ENCODE data around the gene OSBPL5.
A peak's percentile ranks its signal among the peaks of the same experiment; 100 is the strongest.

The OSBPL5 gene

DNA sequence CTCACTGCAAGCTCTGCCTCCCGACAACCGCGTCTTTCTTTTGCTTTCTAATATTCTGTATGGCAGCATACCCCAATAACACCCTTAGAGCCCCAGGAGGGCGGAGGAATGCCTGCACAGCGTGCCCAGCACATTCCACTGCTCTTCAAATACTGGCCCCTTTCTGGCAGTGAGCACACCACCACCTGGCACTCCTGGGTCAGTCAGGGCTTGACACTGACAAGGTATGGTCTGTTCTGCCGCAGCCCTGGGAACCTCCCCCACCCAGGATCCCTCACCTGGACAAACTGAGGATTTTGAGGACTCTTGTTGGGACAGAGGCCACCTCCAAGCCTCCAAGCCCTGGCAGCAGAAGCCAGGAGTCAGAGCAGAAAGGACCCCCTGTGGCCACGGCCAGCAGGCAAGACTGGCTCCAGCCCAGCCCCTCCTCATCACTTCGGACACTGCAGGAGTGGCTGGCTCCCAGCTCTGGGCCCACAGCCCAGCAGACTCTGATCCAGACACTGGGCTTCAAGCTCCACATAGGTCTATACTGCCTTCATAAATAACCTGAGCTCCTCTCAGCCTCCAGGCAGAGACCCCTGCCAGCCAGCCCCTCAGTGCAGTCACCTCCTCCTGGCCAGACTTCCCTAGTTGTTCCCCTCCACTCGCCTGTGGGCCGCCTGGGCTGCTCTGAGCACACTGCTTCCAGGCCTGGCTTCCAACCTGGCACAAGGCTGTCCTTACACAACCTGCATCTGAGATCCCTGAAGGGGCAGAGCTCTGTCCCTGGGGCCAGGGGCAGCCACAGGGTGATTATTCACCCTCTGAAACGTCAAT is 122.4 kb downstream of the OSBPL5 start:
- Histone ChIP-seq H3K4me3 (ENCODE audit: low read length in 2 of 2) (no peak overlapping the region), H3K9ac (ENCODE audit: low read length in 2 of 2) (peak overlapping the region in 1 of 2 donors; percentile 55), H3K4me1 (ENCODE audit: control insufficient read depth, insufficient read depth, low read length) (peaks cover 18% of the 10 kb centered on the region), H3K27ac (ENCODE audit: low read length) (peak overlapping the region; percentile 55), H3K9me3 (ENCODE audit: control insufficient read depth in 2 of 2, low read length in 2 of 2) (no peaks in the 10 kb centered on the region), H3K27me3 (ENCODE audit: control insufficient read depth in 1 of 2, insufficient read depth in 2 of 2, low read length in 2 of 2) (no peaks in the 10 kb centered on the region), H3K36me3 (ENCODE audit: control insufficient read depth in 2 of 2, insufficient read depth in 2 of 2, low read length in 2 of 2) (peaks cover 36 to 38% of the 10 kb centered on the region in 2 donors)

DNA sequence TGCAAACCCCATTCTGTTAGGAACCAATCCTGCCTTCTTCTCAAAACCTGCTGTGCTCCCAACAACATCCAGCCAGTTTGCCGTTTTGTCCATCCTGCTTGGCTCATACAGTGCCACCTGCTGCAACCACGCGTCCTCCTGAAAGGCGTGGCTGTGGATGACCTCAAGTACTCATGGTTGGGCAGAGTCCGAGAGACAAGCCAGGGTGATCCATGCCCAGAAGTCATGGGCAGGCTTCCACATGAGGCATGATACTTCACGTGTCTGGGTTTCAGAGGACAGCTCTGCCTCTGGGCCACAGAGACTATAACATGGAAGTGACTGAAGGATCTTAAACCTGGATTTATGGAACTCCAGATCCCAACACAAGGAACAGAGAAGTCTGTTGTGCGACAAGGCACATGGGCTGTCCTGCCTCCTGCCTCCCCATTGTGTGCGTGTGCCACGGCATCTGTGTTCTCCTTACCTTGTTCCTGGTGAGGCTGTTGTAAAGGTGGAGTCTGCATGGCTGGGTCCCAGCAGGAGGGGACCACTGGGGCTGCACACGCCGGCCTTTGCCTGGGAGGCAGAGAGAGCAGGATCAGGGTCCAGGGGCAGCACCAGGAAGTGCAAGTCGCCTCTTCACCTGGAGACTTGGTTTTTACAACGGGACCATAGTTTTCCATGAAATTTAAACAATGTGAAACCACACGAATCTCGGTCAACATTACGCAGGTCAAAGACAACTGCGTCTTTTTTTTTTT is 123.2 kb downstream of the OSBPL5 start:
- Histone ChIP-seq H3K36me3 (ENCODE audit: control insufficient read depth in 2 of 2, insufficient read depth in 2 of 2, low read length in 2 of 2) (peaks cover 43 to 44% of the 10 kb centered on the region in 2 donors), H3K4me1 (ENCODE audit: control insufficient read depth, insufficient read depth, low read length) (peaks cover 25% of the 10 kb centered on the region), H3K4me3 (ENCODE audit: low read length in 2 of 2) (no peak overlapping the region), H3K9me3 (ENCODE audit: control insufficient read depth in 2 of 2, low read length in 2 of 2) (no peaks in the 10 kb centered on the region), H3K27me3 (ENCODE audit: control insufficient read depth in 1 of 2, insufficient read depth in 2 of 2, low read length in 2 of 2) (no peaks in the 10 kb centered on the region), H3K9ac (ENCODE audit: low read length in 2 of 2) (no peak overlapping the region), H3K27ac (ENCODE audit: low read length) (no peak overlapping the region)

DNA sequence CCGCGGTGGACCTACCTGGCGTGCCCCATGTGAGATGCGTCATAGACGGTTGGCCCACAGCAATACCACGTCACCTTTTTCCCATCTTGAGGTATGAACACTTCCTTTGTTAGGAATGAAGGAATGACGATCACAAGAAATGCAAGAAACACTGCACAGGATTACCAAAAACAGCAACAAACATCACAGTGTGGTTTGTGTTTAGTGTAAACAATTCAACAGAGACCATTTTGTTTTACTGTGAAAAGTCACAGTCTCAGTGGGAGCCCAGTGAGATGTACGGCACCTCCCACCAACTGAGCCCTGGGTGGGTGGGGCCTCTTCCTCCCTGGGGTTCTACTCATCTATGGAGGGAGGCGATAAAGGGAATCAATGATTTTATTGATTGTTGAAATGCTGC is 124.2 kb downstream of the OSBPL5 start:
- no peaks in the 10 kb centered on the region for H3K27me3 ChIP-seq (ENCODE audit: control insufficient read depth in 1 of 2, insufficient read depth in 2 of 2, low read length in 2 of 2)
- no peak overlapping the region for H3K27ac ChIP-seq (ENCODE audit: low read length)
- peaks cover 26% of the 10 kb centered on the region for H3K4me1 ChIP-seq (ENCODE audit: control insufficient read depth, insufficient read depth, low read length)
- H3K9ac ChIP-seq (ENCODE audit: low read length in 2 of 2) = no peak overlapping the region
- H3K4me3 ChIP-seq (ENCODE audit: low read length in 2 of 2) = no peak overlapping the region
- no peaks in the 10 kb centered on the region for H3K9me3 ChIP-seq (ENCODE audit: control insufficient read depth in 2 of 2, low read length in 2 of 2)
- H3K36me3 ChIP-seq (ENCODE audit: control insufficient read depth in 2 of 2, insufficient read depth in 2 of 2, low read length in 2 of 2) = peaks cover 49 to 53% of the 10 kb centered on the region in 2 donors

DNA sequence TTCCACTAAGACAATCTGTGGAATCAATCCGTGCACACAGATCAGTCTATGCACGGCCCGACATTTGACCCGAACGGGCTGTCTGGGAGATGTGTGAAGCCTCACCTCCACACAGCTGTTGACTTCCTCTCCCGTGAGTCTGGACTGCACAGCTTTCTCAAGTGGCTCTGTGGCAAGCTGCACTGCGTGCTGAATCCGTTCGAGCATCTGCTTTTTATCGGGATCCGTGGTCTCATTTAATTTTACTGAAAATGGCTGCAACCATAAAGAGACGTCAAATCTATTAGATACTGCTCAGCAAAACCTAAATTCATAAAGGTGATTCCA is 127.2 kb downstream of the OSBPL5 start:
- Histone ChIP-seq H3K4me3 (ENCODE audit: low read length in 2 of 2) (no peak overlapping the region), H3K27ac (ENCODE audit: low read length) (no peak overlapping the region), H3K36me3 (ENCODE audit: control insufficient read depth in 2 of 2, insufficient read depth in 2 of 2, low read length in 2 of 2) (peaks cover 51 to 61% of the 10 kb centered on the region in 2 donors), H3K4me1 (ENCODE audit: control insufficient read depth, insufficient read depth, low read length) (peaks cover 15% of the 10 kb centered on the region), H3K9me3 (ENCODE audit: control insufficient read depth in 2 of 2, low read length in 2 of 2) (no peaks in the 10 kb centered on the region), H3K27me3 (ENCODE audit: control insufficient read depth in 1 of 2, insufficient read depth in 2 of 2, low read length in 2 of 2) (no peaks in the 10 kb centered on the region), H3K9ac (ENCODE audit: low read length in 2 of 2) (no peak overlapping the region)

Measured in stomach smooth muscle (tissue), 2 donors.